Endodermal cell (in vitro differentiated cells): ENCODE results near the gene FAN1. TPM values are rescaled to one million over a fixed set of nuclear protein-coding genes. Genes with fewer than 3 reads are reported as not detected.
A peak's percentile ranks its signal among the peaks of the same experiment; 100 is the strongest.

Experiments used
- DNase-seq: peaks from one replicate; pipeline ENCODE4 v3.0.0-alpha.2; 2017
- H3K27ac ChIP-seq: 2 replicates; pipeline ENCODE4 v1.5.1; 2013; ENCODE audit warnings: mild to moderate bottlenecking, low read depth, low read length, moderate library complexity
- H3K27me3 ChIP-seq: 2 replicates; pipeline ENCODE4 v1.6.1; 2013; ENCODE audit warnings: mild to moderate bottlenecking, low read length, moderate library complexity; ENCODE audit not compliant: insufficient read depth, control insufficient read depth, poor library complexity, severe bottlenecking
- H3K36me3 ChIP-seq: 2 replicates; pipeline ENCODE4 v1.7.0; 2013; ENCODE audit warnings: mild to moderate bottlenecking, low read length, moderate library complexity; ENCODE audit not compliant: control insufficient read depth, insufficient read depth
- H3K4me1 ChIP-seq: one replicate; pipeline ENCODE4 v1.7.0; 2013; ENCODE audit warnings: low read length; ENCODE audit not compliant: control insufficient read depth, insufficient read depth
- H3K4me3 ChIP-seq: 2 replicates; pipeline ENCODE4 v1.5.1; 2013; ENCODE audit warnings: mild to moderate bottlenecking, low read length, moderate library complexity
- H3K9ac ChIP-seq: 2 replicates; pipeline ENCODE4 v1.6.1; 2013; ENCODE audit warnings: mild to moderate bottlenecking, low read length, moderate library complexity; ENCODE audit not compliant: poor library complexity, severe bottlenecking; ENCODE audit errors: extremely low read depth
- H3K9me3 ChIP-seq: 2 replicates; pipeline ENCODE4 v1.6.1; 2013; ENCODE audit warnings: mild to moderate bottlenecking, low read length, moderate library complexity; ENCODE audit not compliant: control insufficient read depth
- H3K27ac Mint-ChIP-seq: 2 replicates; pipeline ENCODE4 v1.8.0; 2020; ENCODE audit warnings: mixed read lengths
- H3K27me3 Mint-ChIP-seq: 2 replicates; pipeline ENCODE4 v1.8.0; 2021; ENCODE audit warnings: mild to moderate bottlenecking, mixed read lengths; ENCODE audit not compliant: insufficient read depth
- H3K36me3 Mint-ChIP-seq: 2 replicates; pipeline ENCODE4 v1.8.0; 2020; ENCODE audit warnings: low read depth, mixed read lengths
- H3K4me1 Mint-ChIP-seq: 2 replicates; pipeline ENCODE4 v1.8.0; 2020; ENCODE audit warnings: mixed read lengths
- H3K4me3 Mint-ChIP-seq: 2 replicates; pipeline ENCODE4 v1.8.0; 2020; ENCODE audit warnings: mild to moderate bottlenecking, moderate library complexity, mixed read lengths
- H3K9me3 Mint-ChIP-seq: 2 replicates; pipeline ENCODE4 v1.8.0; 2020; ENCODE audit warnings: mild to moderate bottlenecking, mixed read lengths
- WGBS, 2 experiments: methylation state at CpG; one replicate each; pipeline versions ENCODE4 v1.1.5 to v1.1.7; 2013; ENCODE audit warnings: missing lambda C conversion rate in 2 of 2, mixed read lengths in 1 of 2; ENCODE audit not compliant: insufficient coverage in 1 of 2, insufficient read length in 1 of 2; 5-methylcytosine and 5-hydroxymethylcytosine counted together
- total RNA-seq, 2 donors: library from RNA; stranded (reverse); fragmentation: NEBNext Ultra II Directional in 1 of 2; extraction: Animal tissue kit (Norgen Biotek cat#: 25700) in 1 of 2; gene quantifications; 2 replicates in 1 of 2; 3 replicates in 1 of 2; pipeline ENCODE4 v1.2.1, GENCODE V29; 2021
- TF ChIP-seq, protein P1 (sequence below): fragments of 200-600 bp; sonication (generic); conservative IDR thresholded peaks from 2 replicates; pipeline ENCODE4 v1.5.0; 2021; ENCODE audit warnings: antibody characterized with exemption, mild to moderate bottlenecking

The FAN1 gene
- total RNA-seq, 2 donors from 2014 or later, result 20.0 to 25.9 TPM

- DNase-seq, result no peak
- Mint-ChIP-seq H3K4me3 (no peak overlapping the region), H3K9me3 (no peaks in the 10 kb centered on the region), H3K4me1 (peaks cover under 1% of the 10 kb centered on the region), H3K36me3 (no peaks in the 10 kb centered on the region), H3K27ac (no peak overlapping the region), H3K27me3 (no peaks in the 10 kb centered on the region)
- Histone ChIP-seq H3K4me1 (no peaks in the 10 kb centered on the region), H3K27me3 (no peaks in the 10 kb centered on the region), H3K4me3 (no peak overlapping the region), H3K36me3 (no peaks in the 10 kb centered on the region), H3K9me3 (no peaks in the 10 kb centered on the region), H3K9ac (no peak overlapping the region), H3K27ac (peak overlapping the region; percentile 30)
- WGBS, 2 experiments, result 79 to 80% methylated on average over 4 of the region's 4 CpGs
- TF ChIP-seq, protein P1, sequence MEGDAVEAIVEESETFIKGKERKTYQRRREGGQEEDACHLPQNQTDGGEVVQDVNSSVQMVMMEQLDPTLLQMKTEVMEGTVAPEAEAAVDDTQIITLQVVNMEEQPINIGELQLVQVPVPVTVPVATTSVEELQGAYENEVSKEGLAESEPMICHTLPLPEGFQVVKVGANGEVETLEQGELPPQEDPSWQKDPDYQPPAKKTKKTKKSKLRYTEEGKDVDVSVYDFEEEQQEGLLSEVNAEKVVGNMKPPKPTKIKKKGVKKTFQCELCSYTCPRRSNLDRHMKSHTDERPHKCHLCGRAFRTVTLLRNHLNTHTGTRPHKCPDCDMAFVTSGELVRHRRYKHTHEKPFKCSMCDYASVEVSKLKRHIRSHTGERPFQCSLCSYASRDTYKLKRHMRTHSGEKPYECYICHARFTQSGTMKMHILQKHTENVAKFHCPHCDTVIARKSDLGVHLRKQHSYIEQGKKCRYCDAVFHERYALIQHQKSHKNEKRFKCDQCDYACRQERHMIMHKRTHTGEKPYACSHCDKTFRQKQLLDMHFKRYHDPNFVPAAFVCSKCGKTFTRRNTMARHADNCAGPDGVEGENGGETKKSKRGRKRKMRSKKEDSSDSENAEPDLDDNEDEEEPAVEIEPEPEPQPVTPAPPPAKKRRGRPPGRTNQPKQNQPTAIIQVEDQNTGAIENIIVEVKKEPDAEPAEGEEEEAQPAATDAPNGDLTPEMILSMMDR, result no peak
Measured at GRCh38 chr15:30889196-30889595, 14.5 kb upstream of the FAN1 start.

DNA sequence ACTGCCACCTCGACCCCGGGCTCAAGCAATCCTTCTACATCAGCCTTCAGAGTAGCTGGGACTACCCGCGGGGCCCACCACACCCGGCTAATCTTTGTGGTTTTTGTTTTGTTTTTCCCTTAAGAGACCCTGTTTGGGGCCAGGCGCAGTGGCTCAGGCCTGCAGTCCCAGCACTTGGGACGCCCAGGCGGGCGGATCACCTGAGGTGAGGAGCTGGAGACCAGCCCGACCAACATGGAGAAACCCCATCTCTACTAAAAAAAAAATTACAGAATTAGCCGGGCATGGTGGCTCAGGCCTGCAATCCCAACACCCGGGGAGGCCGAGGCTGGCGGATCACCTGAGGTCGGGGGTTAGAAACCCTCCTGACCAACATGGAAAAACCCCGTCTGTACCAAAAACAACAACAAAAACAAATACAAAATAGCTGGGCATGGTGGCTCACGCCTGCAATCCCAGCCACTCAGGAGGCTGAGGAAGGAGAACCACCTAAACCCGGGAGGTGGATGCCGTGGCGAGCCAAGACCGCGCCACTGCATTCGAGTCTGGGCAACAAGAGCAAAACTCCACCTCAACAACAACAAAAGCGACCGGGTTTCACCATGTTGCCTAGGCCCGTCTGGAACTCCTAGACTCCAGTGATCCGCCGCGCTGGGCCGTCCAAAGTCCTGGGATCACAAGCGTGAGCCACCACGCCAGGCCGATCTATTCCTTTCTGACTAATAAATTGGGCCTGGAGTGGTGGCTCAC, 8.1 kb upstream of the FAN1 start:
- WGBS, 2 experiments, result 85 to 89% methylated on average over 19 to 33 of the region's 33 CpGs
- Mint-ChIP-seq H3K4me3 (no peak overlapping the region), H3K36me3 (no peaks in the 10 kb centered on the region)

DNA sequence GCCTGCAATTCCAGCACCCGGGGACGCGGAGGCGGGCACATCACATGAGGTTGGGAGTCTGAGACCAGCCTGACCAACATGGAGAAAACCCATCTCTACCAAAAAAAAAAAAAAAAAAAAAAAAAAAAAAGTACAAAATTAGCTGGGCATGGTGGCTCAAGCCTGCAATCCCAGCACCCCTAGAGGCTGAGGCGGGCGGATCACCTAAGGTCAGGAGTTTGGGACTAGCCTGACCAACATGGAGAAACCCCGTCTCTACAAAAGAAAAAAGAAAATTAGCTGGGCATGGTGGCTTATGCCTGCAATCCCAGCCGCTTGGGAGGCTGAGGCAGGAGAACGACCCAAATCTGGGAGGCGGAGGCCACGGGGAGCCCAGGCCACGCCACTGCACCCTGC, 7.5 kb upstream of the FAN1 start:
- Mint-ChIP-seq H3K9me3 (no peaks in the 10 kb centered on the region), H3K36me3 (no peaks in the 10 kb centered on the region), H3K27me3 (no peaks in the 10 kb centered on the region), H3K4me3 (no peak overlapping the region), H3K4me1 (peaks cover 4% of the 10 kb centered on the region), H3K27ac (no peak overlapping the region)
- H3K9ac ChIP-seq, result no peak overlapping the region
- WGBS, 2 experiments, result 87 to 96% methylated on average over 5 to 12 of the region's 12 CpGs
- H3K27ac ChIP-seq, result no peak overlapping the region
- no peaks in the 10 kb centered on the region for H3K27me3 ChIP-seq
- H3K4me1 ChIP-seq, result no peaks in the 10 kb centered on the region
- peak; percentile 55 for DNase-seq
- TF ChIP-seq, protein P1, result peak; percentile 30
- no peaks in the 10 kb centered on the region for H3K36me3 ChIP-seq
- no peaks in the 10 kb centered on the region for H3K9me3 ChIP-seq
- no peak overlapping the region for H3K4me3 ChIP-seq

More for the DNA sequence above, 8.1 kb upstream of the FAN1 start:
- Histone ChIP-seq H3K4me1 (no peaks in the 10 kb centered on the region), H3K4me3 (no peak overlapping the region), H3K9ac (no peak overlapping the region), H3K27ac (no peak overlapping the region), H3K36me3 (no peaks in the 10 kb centered on the region), H3K9me3 (no peaks in the 10 kb centered on the region), H3K27me3 (no peaks in the 10 kb centered on the region)
- TF ChIP-seq, protein P1, result no peak
- Mint-ChIP-seq H3K27ac (no peak overlapping the region), H3K4me1 (peaks cover 4% of the 10 kb centered on the region), H3K9me3 (no peaks in the 10 kb centered on the region), H3K27me3 (no peaks in the 10 kb centered on the region)
- no peak for DNase-seq
